ENCODE data around the gene RPTOR. TPM values are rescaled to one million over a fixed set of nuclear protein-coding genes. Genes with fewer than 3 reads are reported as not detected.

RPTOR gene
- total and polyA plus RNA-seq, 10 of the 15 experiments (the other 5 are each of a cell fraction or from before 2014, with no cell fraction given), result 0.18 to 32.1 (median 7.8) TPM

DNA sequence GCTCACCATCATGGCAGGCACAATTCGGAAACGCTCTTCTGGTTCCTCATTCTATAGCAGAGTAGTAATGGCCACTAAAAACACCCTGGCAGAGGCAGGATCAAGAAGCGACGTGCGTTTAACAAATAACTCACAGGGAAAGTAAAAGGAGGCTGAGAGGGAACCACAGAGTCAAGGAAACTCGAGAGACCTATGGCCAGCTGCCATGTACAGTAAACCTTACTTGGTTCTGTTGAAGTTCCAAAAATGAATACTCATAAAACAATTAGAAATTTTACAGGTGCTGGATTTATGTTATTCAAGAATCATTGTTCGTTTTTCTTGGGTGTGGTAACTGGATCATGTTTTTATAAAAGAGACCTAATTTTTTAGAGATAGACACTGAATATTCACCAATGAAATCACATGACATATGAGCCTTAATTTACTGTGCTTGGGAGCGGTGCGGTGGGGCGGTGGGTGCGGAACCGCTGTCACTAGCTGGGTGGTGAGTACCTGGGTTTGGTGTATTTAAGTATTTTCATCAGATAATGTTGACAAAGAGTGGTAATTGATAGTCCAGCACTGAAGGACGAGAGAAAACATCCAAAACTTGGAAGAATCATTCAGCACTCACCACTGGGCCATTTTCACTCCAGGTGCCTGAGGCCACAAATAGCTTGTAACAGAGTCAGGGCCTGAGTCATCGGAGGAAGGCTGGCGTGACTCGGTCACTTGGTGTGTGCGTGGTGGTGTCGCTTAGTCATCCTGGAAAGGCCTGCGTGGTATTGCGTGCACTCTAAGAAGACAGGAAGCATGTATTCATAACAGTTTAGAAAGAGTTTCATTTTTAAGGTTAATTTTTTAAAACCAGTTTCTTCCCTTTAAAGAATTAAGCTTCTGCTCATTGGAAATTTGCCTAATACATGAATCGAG is 311.6 kb downstream of the RPTOR start (continued):
- TF ChIP-seq ZNF384 (IDR thresholded peaks at IDR 0.05; ENCODE audit: borderline replicate concordance, low read depth, low read length) (no peak), CREB1 (IDR thresholded peaks at IDR 0.05; ENCODE audit: low read depth) (peak; percentile 86), IKZF2 (IDR thresholded peaks at IDR 0.05) (peak; percentile 93 to 95), SREBF2 (IDR thresholded peaks at IDR 0.05; ENCODE audit: low read length) (no peak), IKZF1 (conservative IDR thresholded peaks at IDR 0.05) (peak; percentile 89), GATAD2B (conservative IDR thresholded peaks at IDR 0.05; ENCODE audit: low read depth) (peak; percentile 56; the same call in 1 of the 2 replicates), GABPA (IDR thresholded peaks at IDR 0.05; ENCODE audit: low read depth) (peak; percentile 72), RAD21 (IDR thresholded peaks at IDR 0.05; ENCODE audit: insufficient read depth, low read depth, low read length) (peak; percentile 27; the same call in 1 of the 2 replicates), POLR2AphosphoS5 (IDR thresholded peaks at IDR 0.05; ENCODE audit: low read length) (no peak; the same call in 1 of the 2 replicates), POU2F2 (IDR thresholded peaks at IDR 0.05; ENCODE audit: borderline replicate concordance, low read depth, low read length) (peak; percentile 92), ASH2L (IDR thresholded peaks at IDR 0.05; ENCODE audit: borderline replicate concordance, low read depth) (no peak), TCF12 (IDR thresholded peaks at IDR 0.05; ENCODE audit: low read depth, low read length) (peak; percentile 95), HDAC2 (IDR thresholded peaks at IDR 0.05) (no peak), PAX5 (IDR thresholded peaks at IDR 0.05; ENCODE audit: borderline replicate concordance, low read depth, low read length) (peak; percentile 98), RCOR1 (conservative IDR thresholded peaks at IDR 0.05; ENCODE audit: low read depth, low read length) (no peak)
- TF ChIP-seq, protein P1, sequence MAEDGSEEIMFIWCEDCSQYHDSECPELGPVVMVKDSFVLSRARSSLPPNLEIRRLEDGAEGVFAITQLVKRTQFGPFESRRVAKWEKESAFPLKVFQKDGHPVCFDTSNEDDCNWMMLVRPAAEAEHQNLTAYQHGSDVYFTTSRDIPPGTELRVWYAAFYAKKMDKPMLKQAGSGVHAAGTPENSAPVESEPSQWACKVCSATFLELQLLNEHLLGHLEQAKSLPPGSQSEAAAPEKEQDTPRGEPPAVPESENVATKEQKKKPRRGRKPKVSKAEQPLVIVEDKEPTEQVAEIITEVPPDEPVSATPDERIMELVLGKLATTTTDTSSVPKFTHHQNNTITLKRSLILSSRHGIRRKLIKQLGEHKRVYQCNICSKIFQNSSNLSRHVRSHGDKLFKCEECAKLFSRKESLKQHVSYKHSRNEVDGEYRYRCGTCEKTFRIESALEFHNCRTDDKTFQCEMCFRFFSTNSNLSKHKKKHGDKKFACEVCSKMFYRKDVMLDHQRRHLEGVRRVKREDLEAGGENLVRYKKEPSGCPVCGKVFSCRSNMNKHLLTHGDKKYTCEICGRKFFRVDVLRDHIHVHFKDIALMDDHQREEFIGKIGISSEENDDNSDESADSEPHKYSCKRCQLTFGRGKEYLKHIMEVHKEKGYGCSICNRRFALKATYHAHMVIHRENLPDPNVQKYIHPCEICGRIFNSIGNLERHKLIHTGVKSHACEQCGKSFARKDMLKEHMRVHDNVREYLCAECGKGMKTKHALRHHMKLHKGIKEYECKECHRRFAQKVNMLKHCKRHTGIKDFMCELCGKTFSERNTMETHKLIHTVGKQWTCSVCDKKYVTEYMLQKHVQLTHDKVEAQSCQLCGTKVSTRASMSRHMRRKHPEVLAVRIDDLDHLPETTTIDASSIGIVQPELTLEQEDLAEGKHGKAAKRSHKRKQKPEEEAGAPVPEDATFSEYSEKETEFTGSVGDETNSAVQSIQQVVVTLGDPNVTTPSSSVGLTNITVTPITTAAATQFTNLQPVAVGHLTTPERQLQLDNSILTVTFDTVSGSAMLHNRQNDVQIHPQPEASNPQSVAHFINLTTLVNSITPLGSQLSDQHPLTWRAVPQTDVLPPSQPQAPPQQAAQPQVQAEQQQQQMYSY (CRISPR knock-in tag; IDR thresholded peaks at IDR 0.05), result no peak
- TF ChIP-seq, protein P2, sequence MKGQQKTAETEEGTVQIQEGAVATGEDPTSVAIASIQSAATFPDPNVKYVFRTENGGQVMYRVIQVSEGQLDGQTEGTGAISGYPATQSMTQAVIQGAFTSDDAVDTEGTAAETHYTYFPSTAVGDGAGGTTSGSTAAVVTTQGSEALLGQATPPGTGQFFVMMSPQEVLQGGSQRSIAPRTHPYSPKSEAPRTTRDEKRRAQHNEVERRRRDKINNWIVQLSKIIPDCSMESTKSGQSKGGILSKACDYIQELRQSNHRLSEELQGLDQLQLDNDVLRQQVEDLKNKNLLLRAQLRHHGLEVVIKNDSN (IDR thresholded peaks at IDR 0.05; ENCODE audit: borderline replicate concordance, extremely low read length, insufficient read depth, low read depth, low read length), result no peak
- TF ChIP-seq, protein P3, sequence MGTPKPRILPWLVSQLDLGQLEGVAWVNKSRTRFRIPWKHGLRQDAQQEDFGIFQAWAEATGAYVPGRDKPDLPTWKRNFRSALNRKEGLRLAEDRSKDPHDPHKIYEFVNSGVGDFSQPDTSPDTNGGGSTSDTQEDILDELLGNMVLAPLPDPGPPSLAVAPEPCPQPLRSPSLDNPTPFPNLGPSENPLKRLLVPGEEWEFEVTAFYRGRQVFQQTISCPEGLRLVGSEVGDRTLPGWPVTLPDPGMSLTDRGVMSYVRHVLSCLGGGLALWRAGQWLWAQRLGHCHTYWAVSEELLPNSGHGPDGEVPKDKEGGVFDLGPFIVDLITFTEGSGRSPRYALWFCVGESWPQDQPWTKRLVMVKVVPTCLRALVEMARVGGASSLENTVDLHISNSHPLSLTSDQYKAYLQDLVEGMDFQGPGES (IDR thresholded peaks at IDR 0.05), result no peak
- TF ChIP-seq, protein P4, sequence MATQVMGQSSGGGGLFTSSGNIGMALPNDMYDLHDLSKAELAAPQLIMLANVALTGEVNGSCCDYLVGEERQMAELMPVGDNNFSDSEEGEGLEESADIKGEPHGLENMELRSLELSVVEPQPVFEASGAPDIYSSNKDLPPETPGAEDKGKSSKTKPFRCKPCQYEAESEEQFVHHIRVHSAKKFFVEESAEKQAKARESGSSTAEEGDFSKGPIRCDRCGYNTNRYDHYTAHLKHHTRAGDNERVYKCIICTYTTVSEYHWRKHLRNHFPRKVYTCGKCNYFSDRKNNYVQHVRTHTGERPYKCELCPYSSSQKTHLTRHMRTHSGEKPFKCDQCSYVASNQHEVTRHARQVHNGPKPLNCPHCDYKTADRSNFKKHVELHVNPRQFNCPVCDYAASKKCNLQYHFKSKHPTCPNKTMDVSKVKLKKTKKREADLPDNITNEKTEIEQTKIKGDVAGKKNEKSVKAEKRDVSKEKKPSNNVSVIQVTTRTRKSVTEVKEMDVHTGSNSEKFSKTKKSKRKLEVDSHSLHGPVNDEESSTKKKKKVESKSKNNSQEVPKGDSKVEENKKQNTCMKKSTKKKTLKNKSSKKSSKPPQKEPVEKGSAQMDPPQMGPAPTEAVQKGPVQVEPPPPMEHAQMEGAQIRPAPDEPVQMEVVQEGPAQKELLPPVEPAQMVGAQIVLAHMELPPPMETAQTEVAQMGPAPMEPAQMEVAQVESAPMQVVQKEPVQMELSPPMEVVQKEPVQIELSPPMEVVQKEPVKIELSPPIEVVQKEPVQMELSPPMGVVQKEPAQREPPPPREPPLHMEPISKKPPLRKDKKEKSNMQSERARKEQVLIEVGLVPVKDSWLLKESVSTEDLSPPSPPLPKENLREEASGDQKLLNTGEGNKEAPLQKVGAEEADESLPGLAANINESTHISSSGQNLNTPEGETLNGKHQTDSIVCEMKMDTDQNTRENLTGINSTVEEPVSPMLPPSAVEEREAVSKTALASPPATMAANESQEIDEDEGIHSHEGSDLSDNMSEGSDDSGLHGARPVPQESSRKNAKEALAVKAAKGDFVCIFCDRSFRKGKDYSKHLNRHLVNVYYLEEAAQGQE (IDR thresholded peaks at IDR 0.05; ENCODE audit: low read depth, low read length), result no peak
- TF ChIP-seq, protein P5, sequence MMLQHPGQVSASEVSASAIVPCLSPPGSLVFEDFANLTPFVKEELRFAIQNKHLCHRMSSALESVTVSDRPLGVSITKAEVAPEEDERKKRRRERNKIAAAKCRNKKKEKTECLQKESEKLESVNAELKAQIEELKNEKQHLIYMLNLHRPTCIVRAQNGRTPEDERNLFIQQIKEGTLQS (IDR thresholded peaks at IDR 0.05; ENCODE audit: borderline replicate concordance, extremely low read depth, low read depth, low read length), result no peak
